Left lung (tissue), 10 donors: ENCODE results near the gene ARMC8. TPM values are rescaled to one million over a fixed set of nuclear protein-coding genes. Genes with fewer than 3 reads are reported as not detected.

Experiments used
- ATAC-seq: fragments of 200-7000 bp; cut with Tn5 transposase; one replicate; pipeline ENCODE4 v1.9.1; 2020; ENCODE audit warnings: moderate library complexity
- DNase-seq, 4 donors: peaks; one replicate each; pipeline ENCODE4 v3.0.0-alpha.2; 2013 to 2020
- H3K27ac ChIP-seq, 2 donors: fragments of 200-600 bp; sonication (generic) in 1 of 2; one replicate each; pipeline versions ENCODE4 v1.5.0 to v1.8.0; 2020 to 2021
- H3K27me3 ChIP-seq, 2 donors: fragments of 200-600 bp; sonication (generic) in 1 of 2; one replicate each; pipeline versions ENCODE4 v1.5.0 to v1.8.0; 2020 to 2021
- H3K36me3 ChIP-seq, 2 donors: fragments of 200-600 bp; sonication (generic) in 1 of 2; one replicate each; pipeline versions ENCODE4 v1.5.0 to v1.8.0; 2020 to 2021
- H3K4me1 ChIP-seq, 2 donors: fragments of 200-600 bp; one replicate each; pipeline ENCODE4 v1.8.0; 2021
- H3K4me3 ChIP-seq, 2 donors: fragments of 200-600 bp; sonication (generic) in 1 of 2; one replicate each; pipeline versions ENCODE4 v1.5.0 to v1.8.0; 2020 to 2021; ENCODE audit warnings: mild to moderate bottlenecking in 1 of 2
- H3K9me3 ChIP-seq, 2 donors: fragments of 200-600 bp; sonication (generic) in 1 of 2; one replicate each; pipeline versions ENCODE4 v1.5.0 to v1.8.0; 2020 to 2021
- CTCF ChIP-seq, 2 donors: fragments of 200-600 bp; sonication (generic) in 1 of 2; IDR thresholded peaks; one replicate each; pipeline versions ENCODE4 v1.5.0 to v1.8.0; 2021; ENCODE audit warnings: antibody characterized with exemption in 2 of 2
- intact Hi-C, 2 donors: fragments of 100-400 bp; cut with DNase I; formaldehyde crosslinking; loops; one replicate each; pipeline versions ENCODE4 v1.11.2 to v1.14.2; 2022
- polyA plus RNA-seq, 6 donors: library from polyadenylated mRNA; unstranded; fragments of 120-200 nt; gene quantifications; one replicate each; pipeline ENCODE4 v1.2.1, GENCODE V29; 2013; ENCODE audit not compliant: insufficient read length in 6 of 6
- total RNA-seq, 2 donors: library from RNA; stranded (reverse); fragmentation: NEBNext Ultra II Directional; extraction: Animal tissue kit (Norgen Biotek cat#: 25700); gene quantifications; one replicate each; pipeline ENCODE4 v1.2.1, GENCODE V29; 2021
- donor health status: DM: no; HTN: yes; CAD: no.
- donor health status: DM: no; HTN: no; CAD: no.

Gene ARMC8
- total and polyA plus RNA-seq, 8 donors = 37.1 to 56.4 (median 50.6) TPM

GRCh38 chr3:138148503-138148902 is 38.6 kb upstream of the ARMC8 start:
- ATAC-seq = no peak
- Histone ChIP-seq H3K4me1 (no peaks in the 10 kb centered on the region), H3K27ac (no peak overlapping the region), H3K4me3 (no peak overlapping the region), H3K36me3 (no peaks in the 10 kb centered on the region), H3K27me3 (no peaks in the 10 kb centered on the region), H3K9me3 (peaks cover 0 to 1% of the 10 kb centered on the region in 2 donors)
- intact Hi-C loops = no loop called here
- DNase-seq = no peak
- no peak for TF ChIP-seq CTCF (IDR thresholded peaks at IDR 0.05)

GRCh38 chr3:138154534-138154933 is 32.6 kb upstream of the ARMC8 start:
- intact Hi-C loops = no loop called here
- H3K27me3 ChIP-seq = no peaks in the 10 kb centered on the region
- H3K36me3 ChIP-seq = no peaks in the 10 kb centered on the region
- peaks cover 0 to 12% of the 10 kb centered on the region in 2 donors for H3K9me3 ChIP-seq
- no peak overlapping the region for H3K4me3 ChIP-seq
- DNase-seq = no peak
- H3K27ac ChIP-seq = no peak overlapping the region
- no peak for TF ChIP-seq CTCF (IDR thresholded peaks at IDR 0.05)
- no peaks in the 10 kb centered on the region for H3K4me1 ChIP-seq
- ATAC-seq = no peak

GRCh38 chr3:138157743-138158142 is 29.4 kb upstream of the ARMC8 start:
- intact Hi-C loops = no loop called here

DNA sequence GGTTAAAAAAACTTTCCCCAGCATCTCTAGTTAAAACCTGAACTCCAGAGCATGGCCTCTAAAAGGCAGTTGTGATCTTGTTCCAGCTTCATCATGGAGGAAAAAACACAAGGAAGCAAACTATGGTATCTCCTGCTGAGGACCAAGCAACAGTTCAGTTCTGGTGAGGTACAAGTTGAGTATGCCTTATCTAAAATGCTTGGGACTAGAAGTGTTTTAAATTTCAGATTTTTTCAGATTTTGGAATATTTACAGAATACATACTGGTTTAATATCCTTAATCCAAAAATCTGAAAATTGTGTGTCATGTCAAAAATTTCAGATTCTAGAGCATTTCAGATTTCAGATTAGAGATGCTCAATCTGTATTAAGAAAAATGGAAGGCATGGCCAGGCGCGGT is 22.0 kb upstream of the ARMC8 start:
- H3K4me1 ChIP-seq = no peaks in the 10 kb centered on the region
- H3K27me3 ChIP-seq = no peaks in the 10 kb centered on the region
- H3K9me3 ChIP-seq = no peaks in the 10 kb centered on the region
- no peak for DNase-seq
- no peak for TF ChIP-seq CTCF (IDR thresholded peaks at IDR 0.05)
- H3K36me3 ChIP-seq = peaks cover 0 to 96% of the 10 kb centered on the region in 2 donors
- ATAC-seq = no peak
- H3K27ac ChIP-seq = no peak overlapping the region
- H3K4me3 ChIP-seq = no peak overlapping the region
- intact Hi-C loops = no loop called here

More at GRCh38 chr3:138157743-138158142, 29.4 kb upstream of the ARMC8 start:
- Histone ChIP-seq H3K4me3 (no peak overlapping the region), H3K27me3 (no peaks in the 10 kb centered on the region), H3K36me3 (peaks cover 0 to 29% of the 10 kb centered on the region in 2 donors), H3K9me3 (peaks cover 0 to 12% of the 10 kb centered on the region in 2 donors), H3K4me1 (no peaks in the 10 kb centered on the region), H3K27ac (no peak overlapping the region)
- DNase-seq (no peak), ATAC-seq (no peak)
- no peak for TF ChIP-seq CTCF (IDR thresholded peaks at IDR 0.05)

GRCh38 chr3:138172625-138173024 is 14.5 kb upstream of the ARMC8 start:
- intact Hi-C loops = no loop called here
- no peak for ATAC-seq

More at GRCh38 chr3:138172625-138173024, 14.5 kb upstream of the ARMC8 start:
- no peak for DNase-seq
- H3K27me3 ChIP-seq = no peaks in the 10 kb centered on the region
- no peak overlapping the region for H3K4me3 ChIP-seq
- peaks cover 0 to 33% of the 10 kb centered on the region in 2 donors for H3K36me3 ChIP-seq
- H3K9me3 ChIP-seq = no peaks in the 10 kb centered on the region
- peaks cover 6 to 30% of the 10 kb centered on the region in 2 donors for H3K4me1 ChIP-seq
- H3K27ac ChIP-seq = no peak overlapping the region
- no peak for TF ChIP-seq CTCF (IDR thresholded peaks at IDR 0.05)
